Tibial nerve (tissue), 4 donors: ENCODE data around the gene SH3TC1. TPM values are rescaled to one million over a fixed set of nuclear protein-coding genes. Genes with fewer than 3 reads are reported as not detected.

ENCODE experiments used
- DNase-seq, 2 donors: peaks; one replicate each; pipeline ENCODE4 v3.0.0-alpha.2; 2019; ENCODE audit warnings: low spot score in 2 of 2
- H3K27ac ChIP-seq, 4 donors: fragments of 200-600 bp; sonication (generic) in 3 of 4; one replicate each; pipeline ENCODE4 v1.5.1; 2017 to 2019; ENCODE audit warnings: mild to moderate bottlenecking in 1 of 4
- H3K27me3 ChIP-seq, 2 donors: fragments of 200-600 bp; sonication (generic) in 1 of 2; one replicate each; pipeline versions ENCODE4 v1.5.1 to v1.6.0; 2017 to 2019
- H3K36me3 ChIP-seq, 3 donors: fragments of 200-600 bp; sonication (generic); one replicate each; pipeline ENCODE4 v1.5.1; 2018 to 2019
- H3K4me1 ChIP-seq, 4 donors: fragments of 200-600 bp; sonication (generic) in 3 of 4; one replicate each; pipeline ENCODE4 v1.5.1; 2017 to 2019
- H3K4me3 ChIP-seq, 4 donors: fragments of 200-600 bp; sonication (generic) in 3 of 4; one replicate each; pipeline ENCODE4 v1.5.1; 2017 to 2019; ENCODE audit warnings: mild to moderate bottlenecking in 1 of 4, moderate library complexity in 1 of 4
- H3K9me3 ChIP-seq, 4 donors: fragments of 200-600 bp; sonication (generic) in 3 of 4; one replicate each; pipeline ENCODE4 v1.5.1; 2017 to 2019
- CTCF ChIP-seq, 5 experiments: fragments of 200-600 bp in 3 of 5; fragments of 450-650 bp in 2 of 5; sonication (generic) in 3 of 5; IDR thresholded peaks; one replicate each; pipeline ENCODE4 v1.5.1; 2016 to 2019; ENCODE audit warnings: antibody characterized with exemption in 5 of 5, mild to moderate bottlenecking in 3 of 5, moderate library complexity in 2 of 5
- EP300 ChIP-seq, 2 donors: sonication (generic); formaldehyde crosslinking; IDR thresholded peaks; one replicate each; pipeline ENCODE4 v1.6.1; 2017; ENCODE audit warnings: antibody characterized with exemption in 2 of 2, mild to moderate bottlenecking in 1 of 2
- POLR2A ChIP-seq, 2 donors: fragments of 450-650 bp; IDR thresholded peaks; one replicate each; pipeline ENCODE4 v1.6.1; 2017; ENCODE audit warnings: antibody characterized with exemption in 2 of 2, mild to moderate bottlenecking in 2 of 2, moderate library complexity in 2 of 2
- WGBS, 2 donors: methylation state at CpG; one replicate each; pipeline ENCODE4 v1.1.5; 2018; 5-methylcytosine and 5-hydroxymethylcytosine counted together
- total RNA-seq, 4 donors: library from RNA; depleted of rRNA; stranded (reverse); fragments of >200 nt; gene quantifications; one replicate each; pipeline ENCODE4 v1.1.0, GENCODE V29; 2016

SH3TC1 gene
- total RNA-seq, 4 donors from 2014 or later: 31.6 to 176 (median 69.7) TPM

GRCh38 chr4:8180310-8181093, 18.6 kb upstream of the SH3TC1 start:
- no peaks in the 10 kb centered on the region for H3K27me3 ChIP-seq
- TF ChIP-seq CTCF (IDR thresholded peaks at IDR 0.05) (no peak), EP300 (IDR thresholded peaks at IDR 0.05) (no peak), POLR2A (IDR thresholded peaks at IDR 0.05) (no peak)
- no peak for DNase-seq
- H3K9me3 ChIP-seq: no peaks in the 10 kb centered on the region
- no peak overlapping the region for H3K4me3 ChIP-seq
- no peak overlapping the region for H3K27ac ChIP-seq
- no peaks in the 10 kb centered on the region for H3K36me3 ChIP-seq
- 76 to 79% methylated on average over 8 of the region's 8 CpGs for WGBS, 2 donors
- H3K4me1 ChIP-seq: peaks cover 0 to 60% (median 17%) of the 10 kb centered on the region in 4 donors

GRCh38 chr4:8181119-8181518, 18.0 kb upstream of the SH3TC1 start:
- TF ChIP-seq POLR2A (IDR thresholded peaks at IDR 0.05) (no peak), EP300 (IDR thresholded peaks at IDR 0.05) (no peak), CTCF (IDR thresholded peaks at IDR 0.05) (no peak)
- H3K4me1 ChIP-seq: peaks cover 0 to 67% (median 20%) of the 10 kb centered on the region in 4 donors
- no peaks in the 10 kb centered on the region for H3K9me3 ChIP-seq
- no peaks in the 10 kb centered on the region for H3K27me3 ChIP-seq
- DNase-seq: no peak
- WGBS, 2 donors: 90 to 93% methylated on average over 6 of the region's 6 CpGs
- peak overlapping the region in 1 of 4 donors; percentile 85 for H3K27ac ChIP-seq
- no peak overlapping the region for H3K4me3 ChIP-seq
- H3K36me3 ChIP-seq: no peaks in the 10 kb centered on the region

- Histone ChIP-seq H3K27ac (peak overlapping the region in 2 of 4 donors; percentile 4 to 85), H3K9me3 (no peaks in the 10 kb centered on the region), H3K27me3 (no peaks in the 10 kb centered on the region), H3K36me3 (no peaks in the 10 kb centered on the region), H3K4me1 (peaks cover 0 to 67% (median 21%) of the 10 kb centered on the region in 4 donors), H3K4me3 (no peak overlapping the region)
- WGBS, 2 donors: 71 to 82% methylated on average over 7 of the region's 7 CpGs
- no peak for TF ChIP-seq POLR2A (IDR thresholded peaks at IDR 0.05)
- TF ChIP-seq EP300 (IDR thresholded peaks at IDR 0.05): peak in 1 of 2 donors; percentile 31
- no peak for TF ChIP-seq CTCF (IDR thresholded peaks at IDR 0.05)
- no peak for DNase-seq
Measured at GRCh38 chr4:8181844-8182243, 17.2 kb upstream of the SH3TC1 start.

GRCh38 chr4:8182294-8182693, 16.8 kb upstream of the SH3TC1 start:
- H3K4me3 ChIP-seq: no peak overlapping the region
- no peaks in the 10 kb centered on the region for H3K27me3 ChIP-seq
- TF ChIP-seq CTCF (IDR thresholded peaks at IDR 0.05): no peak
- no peak for TF ChIP-seq EP300 (IDR thresholded peaks at IDR 0.05)
- TF ChIP-seq POLR2A (IDR thresholded peaks at IDR 0.05): no peak
- WGBS, 2 donors: 89 to 92% methylated on average over 10 to 11 of the region's 11 CpGs
- no peak for DNase-seq
- no peaks in the 10 kb centered on the region for H3K9me3 ChIP-seq
- peak overlapping the region in 3 of 4 donors; percentile 4 to 85 (median 28) for H3K27ac ChIP-seq
- no peaks in the 10 kb centered on the region for H3K36me3 ChIP-seq
- peaks cover 0 to 63% (median 19%) of the 10 kb centered on the region in 4 donors for H3K4me1 ChIP-seq
